ENCODE results near the gene LSAMP.
"Not testable (repeated sequence)": the region's sequence is repeated elsewhere in the genome, so short reads cannot be mapped to it uniquely, and the experiment has no call there.

LSAMP gene

DNA sequence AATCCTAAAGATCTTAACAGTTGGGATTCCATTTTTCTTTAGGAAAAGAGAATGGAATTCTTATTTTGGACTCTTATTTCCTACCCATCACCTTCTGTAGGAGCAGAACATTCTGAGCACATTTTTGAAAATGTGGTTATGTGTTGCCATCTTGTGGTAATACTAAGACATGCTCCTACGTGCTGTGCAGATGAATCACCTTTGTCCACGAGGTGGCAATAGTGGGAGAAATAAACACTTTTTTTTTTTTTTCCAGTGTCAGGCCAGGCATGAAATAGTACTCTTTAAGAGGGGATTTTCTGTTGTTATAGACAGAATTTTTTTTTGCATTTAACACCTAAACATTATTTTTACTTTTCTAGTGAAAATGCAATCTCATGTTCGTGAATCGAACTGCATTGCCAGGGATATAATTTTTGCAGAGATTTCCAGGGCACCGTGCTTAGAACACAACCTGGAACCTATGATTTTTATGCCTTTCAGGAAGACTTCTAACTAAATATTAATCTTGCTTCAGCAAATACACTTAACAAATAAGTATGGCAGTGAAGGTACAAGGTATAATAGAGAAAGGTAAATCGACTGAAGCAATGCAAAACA lies 625.4 kb downstream of the LSAMP start:
- peak in 37 of 56 donors; percentile 2 to 77 (median 15) for DNase-seq

DNA sequence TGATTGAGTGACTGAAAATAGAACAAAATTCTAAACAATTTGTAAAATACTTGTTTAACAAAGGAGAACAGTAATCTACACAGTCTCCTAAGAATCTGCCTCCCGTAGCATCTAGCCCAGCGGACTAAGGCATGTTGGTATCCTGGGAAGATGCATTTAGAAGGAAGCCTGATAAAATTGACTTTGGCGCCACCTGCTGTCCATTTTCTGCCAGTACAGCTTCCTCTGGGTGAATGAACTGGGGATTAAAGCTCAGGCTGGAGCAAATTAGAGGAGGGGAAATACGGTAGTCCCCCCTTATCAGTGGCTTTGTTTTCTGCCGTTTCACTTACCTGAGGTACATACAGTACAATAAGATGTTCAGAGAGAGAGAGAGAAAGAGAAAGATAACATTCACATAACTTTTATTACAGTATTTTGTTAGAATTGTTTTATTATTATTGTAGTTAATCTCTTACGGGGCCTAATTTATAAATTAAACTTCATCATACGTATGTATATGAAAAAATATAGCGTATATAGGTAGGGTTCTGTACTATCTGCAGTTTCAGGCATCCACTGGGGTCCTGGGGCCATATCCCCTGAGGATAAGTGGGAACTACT lies 630.4 kb downstream of the LSAMP start:
- DNase-seq: peak in 53 of 56 donors; percentile 2 to 90 (median 43)

DNA sequence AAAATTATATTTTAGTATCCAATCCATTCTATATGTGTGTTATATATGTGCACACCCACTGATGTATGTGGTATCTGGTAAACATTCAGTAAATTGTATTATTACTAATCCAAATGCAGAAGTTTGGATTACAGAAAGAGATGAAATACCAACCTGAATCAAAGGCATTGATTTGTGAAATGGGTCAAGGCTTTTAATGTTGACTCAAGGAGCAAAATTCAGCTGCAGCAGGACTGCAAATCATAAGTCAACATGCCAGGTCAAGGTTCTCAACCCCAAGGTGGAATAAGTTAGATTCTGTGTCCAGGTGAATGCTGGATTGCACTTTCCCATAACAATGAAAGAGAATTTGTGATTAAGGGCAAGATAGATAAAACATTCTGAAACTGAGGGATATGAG lies 631.3 kb downstream of the LSAMP start:
- DNase-seq: no peak

DNA sequence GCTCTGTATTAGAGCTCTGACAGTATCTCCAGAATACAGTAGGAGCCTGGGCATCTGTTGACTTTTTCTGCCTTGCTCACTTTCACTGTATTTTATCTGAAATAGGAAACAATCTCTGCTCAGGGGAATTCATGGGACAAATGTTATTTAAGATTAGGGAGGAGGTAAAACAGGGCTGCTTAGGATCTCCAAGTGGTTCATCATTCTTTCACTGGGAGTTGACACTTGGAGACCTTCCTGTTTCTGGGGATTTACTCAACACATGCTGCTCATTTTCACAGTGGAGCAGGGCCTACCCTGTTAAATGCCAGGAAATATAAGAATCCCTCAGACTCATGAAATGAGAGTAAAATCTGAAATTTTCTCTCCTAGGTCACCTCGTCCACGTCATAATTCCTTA lies 636.5 kb downstream of the LSAMP start:
- DNase-seq: no peak

DNA sequence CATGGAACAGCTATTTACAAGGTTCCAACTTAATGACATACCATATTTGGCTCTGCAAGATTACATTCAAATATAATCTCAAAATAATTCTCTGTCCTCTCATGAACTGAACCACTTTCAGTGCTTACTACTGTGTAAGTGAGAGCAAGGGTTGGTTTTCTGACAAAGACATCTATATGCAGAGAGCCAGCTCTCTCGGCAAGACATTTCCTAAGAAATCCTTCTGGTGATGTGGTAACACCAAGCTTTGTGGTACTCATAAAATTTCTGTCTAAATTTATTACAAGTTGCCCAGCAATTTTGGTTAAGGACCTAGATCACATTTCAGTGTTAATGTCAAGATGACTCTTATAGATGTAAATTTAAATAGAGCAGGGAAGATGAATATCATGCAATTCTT lies 637.0 kb downstream of the LSAMP start:
- DNase-seq: no peak

DNA sequence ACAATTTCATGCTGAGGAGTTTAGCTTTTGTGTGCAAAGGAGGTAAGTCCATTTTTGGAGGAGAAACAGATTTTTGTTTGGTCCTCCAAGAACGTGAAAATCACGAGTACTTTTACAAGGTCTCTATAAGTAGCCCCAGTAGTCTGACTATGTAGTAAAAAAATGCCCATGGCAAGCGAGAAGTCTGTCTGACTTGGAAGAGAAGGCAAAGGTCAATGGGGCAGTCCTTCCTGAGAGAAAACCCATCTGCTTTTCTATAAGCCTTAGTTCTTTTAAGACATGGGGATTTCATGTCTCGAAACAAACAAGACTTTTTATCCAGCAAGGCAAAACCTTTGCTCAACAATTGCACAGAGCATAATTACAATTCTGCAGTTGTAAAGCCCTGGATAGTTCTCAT lies 638.8 kb downstream of the LSAMP start:
- no peak for DNase-seq

DNA sequence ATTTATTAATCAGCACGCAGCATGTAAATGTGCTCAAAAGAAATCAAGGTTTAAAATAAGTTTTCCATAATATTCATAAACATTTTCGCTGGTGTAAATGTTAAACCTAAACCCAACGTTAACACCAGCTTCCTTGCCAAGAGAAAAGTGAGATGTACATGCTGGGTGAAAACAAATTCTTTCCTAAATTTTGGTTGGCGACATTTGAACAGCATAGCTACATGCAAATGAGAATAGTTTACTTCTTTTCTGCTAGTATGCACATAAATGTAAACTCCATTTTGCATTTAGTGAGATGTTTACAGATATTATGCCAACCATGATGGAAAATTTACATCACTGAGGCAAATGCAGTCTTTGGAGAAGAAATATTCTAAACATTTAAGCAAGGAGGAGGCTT lies 639.8 kb downstream of the LSAMP start:
- DNase-seq: no peak

DNA sequence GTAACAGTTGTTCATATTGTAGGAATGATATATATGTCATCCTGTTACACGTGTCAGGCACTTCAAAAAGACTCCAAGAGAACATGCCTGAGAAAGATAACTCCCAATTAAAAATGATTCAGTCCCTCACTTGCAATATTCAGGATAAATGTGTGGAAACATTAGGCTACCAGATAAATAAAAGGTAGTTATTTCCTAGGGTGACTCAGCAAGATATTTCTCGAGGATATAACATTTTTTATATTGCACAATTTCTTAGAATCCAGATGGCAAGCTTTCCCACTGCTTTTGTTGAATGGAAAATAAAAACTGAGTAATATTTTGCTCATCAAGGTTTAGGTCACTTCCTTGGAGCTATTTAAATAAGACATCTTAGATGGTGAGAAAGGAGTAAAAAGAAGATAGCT lies 640.6 kb downstream of the LSAMP start:
- DNase-seq: no peak

DNA sequence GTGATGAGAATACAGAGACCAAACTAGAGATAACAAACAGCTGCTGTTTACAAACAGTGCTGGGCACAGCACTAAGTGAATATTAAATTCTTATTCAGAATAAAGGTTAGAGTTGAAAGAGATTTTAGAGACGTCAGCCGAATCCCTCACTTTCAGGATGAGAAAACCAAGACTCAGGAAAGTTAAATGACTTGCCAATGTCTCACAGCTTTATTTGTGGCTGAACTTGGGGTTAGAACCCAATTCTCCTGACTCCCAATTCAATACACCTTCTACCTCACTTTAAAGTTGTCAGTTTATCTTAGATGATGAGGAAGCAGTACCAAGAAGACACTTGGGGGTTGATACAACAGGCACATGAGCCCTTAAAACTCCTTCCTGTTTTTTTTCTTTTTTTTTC lies 641.1 kb downstream of the LSAMP start:
- DNase-seq: no peak

DNA sequence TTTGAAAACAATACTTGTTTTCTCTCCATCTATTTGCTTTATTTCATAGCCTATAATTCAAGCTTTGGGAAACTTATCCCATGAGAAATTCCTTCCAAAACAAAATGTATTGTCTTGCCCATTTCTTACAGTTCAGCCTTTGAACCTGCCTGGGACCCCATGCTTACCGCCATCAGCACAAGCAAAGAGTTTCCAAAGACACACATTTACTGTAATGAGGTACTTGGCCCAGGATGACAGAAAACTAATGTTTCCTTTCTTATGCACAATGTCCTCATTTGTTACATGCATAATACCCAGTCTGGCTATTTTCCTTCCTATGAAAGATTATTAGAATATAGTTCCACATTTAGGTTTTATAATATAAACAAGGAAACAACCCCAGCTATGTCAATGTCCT lies 641.6 kb downstream of the LSAMP start:
- no peak for DNase-seq

DNA sequence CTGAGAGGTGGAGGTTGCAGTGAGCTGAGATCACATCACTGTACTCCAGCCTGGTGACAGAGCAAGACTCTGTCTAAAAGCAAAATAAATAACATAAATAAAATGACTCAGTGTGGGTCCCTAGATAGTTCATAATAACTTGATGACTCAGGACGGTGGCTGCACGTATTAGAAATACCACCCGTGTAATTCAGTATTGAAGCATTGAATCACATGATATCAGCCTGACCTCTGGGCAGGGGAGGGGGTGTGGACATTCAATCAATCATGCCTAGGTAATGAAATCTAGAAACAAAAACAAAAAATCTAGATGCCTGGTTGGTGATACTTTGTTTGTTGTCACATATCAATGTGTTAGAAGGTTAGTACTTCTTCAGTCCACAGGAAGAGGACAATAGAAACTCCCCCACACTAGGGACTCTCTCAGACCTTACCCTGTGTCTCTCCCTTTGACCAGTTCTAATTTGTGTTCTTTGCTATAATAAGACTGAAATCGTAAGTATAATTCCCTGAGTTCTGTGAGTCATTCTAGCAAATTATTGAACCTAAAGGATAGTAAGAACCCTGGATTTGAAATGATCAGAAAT lies 644.7 kb downstream of the LSAMP start:
- DNase-seq: no peak

DNA sequence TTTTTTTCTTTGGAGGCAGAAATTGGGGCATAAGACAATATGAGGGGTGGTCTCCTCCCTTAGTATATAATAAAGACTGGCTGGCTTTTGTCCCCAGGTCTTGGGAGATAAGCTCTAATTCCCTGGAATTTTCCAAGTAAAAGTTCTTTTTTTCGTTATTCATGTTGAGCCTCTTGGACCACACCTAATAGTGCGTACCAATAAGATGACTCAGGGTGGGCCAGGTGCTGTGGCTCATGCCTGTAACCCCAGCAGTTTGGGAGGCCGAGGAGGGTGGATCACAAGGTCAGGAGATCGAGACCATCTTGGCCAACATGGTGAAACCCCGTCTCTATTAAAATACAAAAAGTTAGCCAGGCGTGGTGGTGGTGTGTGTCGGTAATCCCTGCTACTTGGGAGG lies 645.2 kb downstream of the LSAMP start:
- DNase-seq: not testable (repeated sequence)

DNA sequence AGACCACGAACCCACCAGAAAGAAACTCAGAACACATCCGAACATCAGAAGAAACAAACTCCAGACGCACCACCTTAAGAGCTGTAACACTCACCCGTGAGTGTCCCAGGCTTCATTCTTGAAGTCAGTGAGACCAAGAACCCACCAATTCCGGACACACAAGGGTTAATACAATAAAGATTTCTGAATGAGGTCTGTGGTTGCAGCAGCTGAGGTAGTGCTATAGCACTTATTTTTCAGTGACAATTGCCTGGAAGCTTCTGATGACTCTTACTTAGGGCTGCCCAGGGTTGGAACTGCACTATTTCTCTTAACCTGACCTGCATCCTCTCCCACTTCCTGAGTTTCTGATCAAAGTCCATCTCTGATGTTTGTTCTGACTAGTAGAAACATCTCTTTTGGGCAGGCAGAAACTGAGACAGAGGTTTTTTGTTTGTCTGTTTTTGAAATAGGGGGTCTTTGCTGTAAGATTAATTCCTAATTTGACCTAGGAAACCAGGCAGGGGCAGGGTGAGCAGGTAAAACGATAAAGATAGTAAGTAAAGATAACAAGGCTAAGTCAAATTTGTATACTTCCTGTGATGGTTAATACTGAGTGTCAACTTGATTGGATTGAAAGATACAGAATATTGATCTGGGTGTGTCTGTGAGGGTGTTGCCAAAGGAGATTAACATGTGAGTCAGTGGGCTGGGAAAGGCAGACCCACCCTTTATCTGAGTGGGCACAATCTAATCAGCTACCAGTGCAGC lies 652.9 kb downstream of the LSAMP start:
- DNase-seq: no peak

DNA sequence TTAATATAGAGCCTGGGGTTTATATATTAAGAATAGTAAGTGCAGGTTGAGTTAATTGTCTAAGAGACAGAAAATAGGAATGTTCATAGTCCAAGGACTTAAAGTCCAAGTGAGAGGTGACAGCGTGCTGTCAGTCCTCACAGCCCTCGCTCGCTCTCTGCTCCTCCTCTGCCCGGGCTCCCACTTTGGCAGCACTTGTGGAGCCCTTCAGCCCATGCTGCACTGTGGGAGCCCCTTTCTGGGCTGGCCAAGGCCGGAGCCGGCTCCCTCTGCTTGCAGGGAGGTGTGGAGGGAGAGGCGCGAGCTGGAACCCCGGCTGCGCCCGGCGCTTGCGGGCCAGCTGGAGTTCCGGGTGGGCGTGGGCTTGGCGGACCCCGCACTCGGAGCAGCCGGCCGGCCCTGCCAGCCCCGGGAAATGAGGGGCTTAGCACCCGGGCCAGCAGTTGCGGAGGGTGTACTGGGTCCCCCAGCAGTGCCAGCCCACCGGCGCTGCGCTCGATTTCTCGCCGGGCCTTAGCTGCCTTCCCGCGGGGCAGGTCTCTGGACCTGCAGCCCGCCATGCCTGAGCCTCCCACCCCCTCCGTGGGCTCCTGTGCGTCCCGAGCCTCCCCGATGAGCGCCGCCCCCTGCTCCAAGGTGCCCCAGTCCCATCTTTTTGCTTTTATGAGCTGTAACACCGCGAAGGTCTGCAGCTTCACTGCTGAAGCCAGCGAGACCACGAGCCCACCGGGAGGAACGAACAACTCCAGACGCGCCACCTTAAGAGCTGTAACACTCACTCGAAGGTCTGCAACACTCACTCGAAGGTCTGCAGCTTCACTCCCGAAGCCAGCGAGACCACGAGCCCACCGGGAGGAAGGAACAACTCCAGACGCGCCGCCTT lies 653.8 kb downstream of the LSAMP start:
- not testable (repeated sequence) for DNase-seq

DNA sequence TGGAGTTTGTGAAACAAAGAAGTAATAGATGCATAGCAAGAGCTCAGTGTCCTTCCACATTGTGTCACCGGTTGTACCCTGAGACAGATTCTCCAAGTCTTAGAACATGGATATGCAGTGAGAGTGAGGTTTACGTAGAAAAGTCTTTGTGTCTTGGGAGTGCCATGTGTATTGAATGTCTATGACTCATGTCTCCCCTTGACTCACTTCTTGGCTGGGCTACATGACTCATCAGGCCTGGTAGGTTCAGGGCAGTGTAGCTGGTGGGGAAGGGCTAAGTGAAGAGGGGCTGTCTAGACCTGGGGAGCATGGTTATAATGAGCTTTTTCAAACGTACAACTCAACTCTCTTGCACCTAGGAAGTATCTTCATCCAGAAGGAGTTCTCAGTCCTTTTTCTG lies 654.5 kb downstream of the LSAMP start:
- no peak for DNase-seq

DNA sequence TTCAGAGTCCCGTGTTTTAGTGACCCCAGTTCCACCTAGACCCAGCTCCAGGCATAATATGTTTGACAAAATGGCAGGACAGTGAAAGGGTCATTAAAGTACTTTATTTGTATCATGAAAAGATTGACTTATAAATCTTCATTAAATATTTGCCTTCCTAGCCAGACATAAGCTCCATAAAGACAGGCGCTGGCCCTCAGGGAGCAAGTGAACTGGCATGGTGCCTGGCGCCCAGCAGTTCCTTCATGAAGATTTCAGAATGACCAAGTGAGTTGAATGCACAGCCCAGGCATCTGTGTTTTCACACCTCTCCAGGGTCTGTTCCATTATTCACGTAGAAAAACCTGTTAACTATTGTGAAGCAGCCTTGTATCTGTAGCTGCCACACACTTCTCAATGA lies 655.8 kb downstream of the LSAMP start:
- no peak for DNase-seq

DNA sequence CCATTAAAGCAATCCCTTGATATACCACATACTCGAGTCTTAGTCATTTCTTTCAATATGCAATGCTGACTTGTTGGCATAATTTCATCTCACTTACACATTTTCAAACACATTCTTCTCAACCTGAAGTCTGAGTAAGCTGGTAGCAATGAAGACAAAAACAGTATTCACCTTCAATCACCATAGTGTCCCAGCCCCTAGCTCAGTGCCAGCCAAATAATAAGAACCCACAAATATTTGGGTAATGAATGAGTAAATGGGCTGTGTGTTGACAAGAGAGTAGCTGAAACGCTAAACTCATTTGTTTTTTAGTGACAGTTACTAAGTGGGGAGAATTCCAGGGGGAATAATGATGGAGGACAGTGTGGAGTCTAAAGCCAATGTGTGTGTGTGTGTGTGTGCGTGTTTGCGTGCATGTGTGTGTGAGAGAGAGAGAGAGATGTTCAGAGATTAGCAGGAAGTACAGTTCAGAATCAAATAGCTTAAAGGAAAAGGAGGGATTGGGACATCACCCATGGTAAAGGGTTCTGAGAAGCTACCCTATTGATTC lies 656.3 kb downstream of the LSAMP start:
- no peak for DNase-seq

DNA sequence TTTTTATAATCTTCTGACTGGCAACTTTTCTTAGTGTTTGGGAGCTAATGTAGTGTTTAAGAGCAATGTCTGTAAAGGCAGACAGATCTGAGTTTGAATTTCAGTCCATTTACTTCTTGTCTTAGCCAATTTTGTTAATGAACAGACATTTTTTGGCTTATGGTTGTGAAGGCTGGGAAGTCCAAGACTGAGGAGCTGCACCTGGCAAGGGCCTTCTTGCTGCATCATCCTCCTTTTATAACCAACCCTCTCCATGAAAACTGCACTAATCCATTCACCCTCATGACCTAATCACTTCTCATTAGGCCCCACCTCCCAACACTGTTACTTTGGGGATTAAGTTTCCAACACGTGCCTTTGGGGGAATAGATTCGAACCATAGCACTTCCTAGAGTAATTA lies 657.5 kb downstream of the LSAMP start:
- no peak for DNase-seq

DNA sequence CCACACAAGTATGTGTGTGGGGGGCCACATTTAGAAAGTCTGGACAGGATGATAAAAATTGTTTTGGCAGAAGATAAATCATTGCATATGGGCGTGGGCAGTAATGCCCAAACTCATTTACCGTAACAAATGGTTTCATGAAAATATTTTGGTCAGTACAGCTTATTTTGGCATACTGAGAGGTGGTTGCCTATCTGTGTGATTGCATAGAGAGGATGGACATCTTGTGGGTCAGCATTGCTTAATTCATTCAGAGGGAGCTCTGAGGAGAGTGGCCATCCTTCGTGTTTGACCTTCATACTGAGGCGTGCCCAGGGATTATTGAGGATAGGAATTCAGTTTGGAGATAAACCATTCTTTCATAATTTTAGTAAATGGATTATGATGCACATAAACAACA lies 659.5 kb downstream of the LSAMP start:
- DNase-seq: peak in 1 of 56 donors; percentile 18

DNA sequence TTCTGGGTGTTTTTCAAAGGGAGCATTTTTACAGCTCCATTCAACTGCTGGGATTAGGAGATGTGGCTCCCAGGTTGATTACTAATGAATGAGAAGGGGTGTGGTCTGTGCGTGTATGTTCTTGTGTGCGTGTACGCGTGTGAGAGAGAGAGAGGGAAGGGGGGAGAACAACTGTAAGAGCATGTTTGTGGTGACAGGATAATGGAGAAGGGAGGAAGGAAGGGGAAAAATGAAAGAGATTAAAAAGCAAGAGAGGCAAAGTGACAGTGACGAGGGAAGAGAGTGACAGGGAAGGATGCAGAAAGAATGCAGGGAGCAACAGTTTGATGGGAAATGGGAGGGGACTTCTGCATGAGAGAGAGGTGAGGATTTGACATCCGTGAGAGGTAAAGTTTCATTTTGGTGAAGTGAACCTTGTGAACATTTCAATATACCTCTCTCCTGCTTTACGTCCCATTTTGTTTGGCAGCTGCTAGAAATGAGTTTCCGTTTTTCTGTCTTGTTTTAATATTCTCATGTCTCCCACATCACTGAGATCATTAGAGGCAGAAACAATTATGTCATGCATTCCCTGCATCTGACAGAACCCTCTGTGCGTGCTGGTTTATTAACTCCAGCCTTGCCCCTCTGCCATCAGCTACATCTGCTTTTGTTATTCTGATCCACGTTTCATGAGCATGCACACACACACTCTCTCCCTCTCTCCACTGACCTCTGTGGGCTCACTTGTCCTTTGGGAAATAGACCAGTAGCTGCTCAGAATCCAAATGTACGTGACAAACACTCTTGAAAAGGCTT lies 660.3 kb downstream of the LSAMP start:
- DNase-seq: peak in 10 of 56 donors; percentile 9 to 52 (median 14)

Measured in amygdala (tissue), 56 donors.